B cell (primary cell): ENCODE data around the gene DCDC2C. TPM values are rescaled to one million over a fixed set of nuclear protein-coding genes. Genes with fewer than 3 reads are reported as not detected.

Experiments
- ATAC-seq: fragments of 200-7000 bp; cut with Tn5 transposase; one replicate; pipeline ENCODE4 v1.10.0; 2021; ENCODE audit warnings: low read depth, mild to moderate bottlenecking, moderate number of reproducible peaks, moderate library complexity
- CTCF ChIA-PET: fragments of 350-600 bp; sonication (Branson Sonifier 250); formaldehyde crosslinking; loops from one replicate; lab custom pipeline; 2021; ENCODE audit warnings: antibody characterized with exemption, inconsistent platforms; lab: Charles Lee
- POLR2A ChIA-PET: fragments of 350-600 bp; sonication (Branson Sonifier 250); formaldehyde crosslinking; loops from one replicate; lab custom pipeline; 2021; ENCODE audit warnings: antibody characterized with exemption; lab: Charles Lee
- DNase-seq: peaks from one replicate; pipeline ENCODE4 v3.0.0; 2013
- H2AFZ ChIP-seq: 2 replicates; pipeline ENCODE4 v1.6.1; 2012; ENCODE audit warnings: mild to moderate bottlenecking, low read depth, low read length; ENCODE audit not compliant: insufficient read depth, poor library complexity, severe bottlenecking
- H3K27ac ChIP-seq, 2 donors: 1 replicate in 1 of 2; 2 replicates in 1 of 2; pipeline ENCODE4 v1.5.1; 2012 to 2013; ENCODE audit warnings: low read length in 2 of 2, mild to moderate bottlenecking in 2 of 2, moderate library complexity in 1 of 2
- H3K27me3 ChIP-seq, 4 experiments: fragments of 200-600 bp in 1 of 4; sonication (generic) in 1 of 4; replicated peaks in 1 of 4; 1 replicate in 2 of 4; 2 replicates in 2 of 4; pipeline versions ENCODE4 v1.6.1 to v1.7.0; 2013 to 2016; ENCODE audit warnings: low read length in 3 of 4, mild to moderate bottlenecking in 2 of 4, mixed read lengths in 1 of 4, moderate library complexity in 1 of 4; ENCODE audit not compliant: insufficient read depth in 4 of 4, control insufficient read depth in 3 of 4; ENCODE audit errors: control extremely low read depth in 1 of 4
- H3K36me3 ChIP-seq, 2 experiments: replicated peaks in 1 of 2; 1 replicate in 1 of 2; 2 replicates in 1 of 2; pipeline versions ENCODE4 v1.6.1 to v1.7.1; 2013; ENCODE audit warnings: low read length in 1 of 2; ENCODE audit not compliant: insufficient read depth in 2 of 2, control insufficient read depth in 1 of 2; ENCODE audit errors: control extremely low read depth in 1 of 2, extremely low read depth in 1 of 2
- H3K4me1 ChIP-seq, 2 donors: fragments of 200-600 bp in 1 of 2; sonication (generic) in 1 of 2; 1 replicate in 1 of 2; 2 replicates in 1 of 2; pipeline versions ENCODE4 v1.5.1 to v1.6.1; 2013 to 2017; ENCODE audit warnings: low read length in 2 of 2; ENCODE audit not compliant: control insufficient read depth in 2 of 2, insufficient read depth in 2 of 2
- H3K4me2 ChIP-seq: replicated peaks from 2 replicates; pipeline ENCODE3; 2012; ENCODE audit warnings: mild to moderate bottlenecking, low read depth, low read length; ENCODE audit not compliant: poor library complexity, severe bottlenecking
- H3K4me3 ChIP-seq, 5 experiments: fragments of 200-600 bp in 1 of 5; sonication (generic) in 1 of 5; 1 replicate in 3 of 5; 2 replicates in 2 of 5; pipeline versions ENCODE4 v1.5.1 to v1.7.0; 2011 to 2016; ENCODE audit warnings: low read length in 4 of 5, mild to moderate bottlenecking in 4 of 5, low read depth in 2 of 5, control low read depth in 1 of 5, moderate library complexity in 1 of 5; ENCODE audit not compliant: insufficient read depth in 1 of 5; ENCODE audit errors: control extremely low read depth in 1 of 5, extremely low read depth in 1 of 5
- H3K79me2 ChIP-seq: fragments of 200-600 bp; sonication (generic); one replicate; pipeline ENCODE4 v1.6.0; 2016; ENCODE audit warnings: low read length; ENCODE audit not compliant: control insufficient read depth, insufficient read depth
- H3K9ac ChIP-seq: fragments of 200-600 bp; sonication (generic); 2 replicates; pipeline ENCODE4 v1.6.1; 2017; ENCODE audit warnings: mild to moderate bottlenecking, low read length, moderate library complexity
- H3K9me3 ChIP-seq, 3 donors: one replicate each; pipeline versions ENCODE4 v1.6.1 to v1.7.1; 2013; ENCODE audit warnings: low read length in 2 of 3; ENCODE audit not compliant: control insufficient read depth in 2 of 3, insufficient read depth in 1 of 3; ENCODE audit errors: control extremely low read depth in 1 of 3
- H4K20me1 ChIP-seq: 2 replicates; pipeline ENCODE4 v1.6.0; 2012; ENCODE audit warnings: mild to moderate bottlenecking, low read length; ENCODE audit not compliant: insufficient read depth, control insufficient read depth, poor library complexity, severe bottlenecking
- H3K27ac Mint-ChIP-seq: one replicate; pipeline ENCODE4 v1.8.0; 2021; ENCODE audit warnings: mixed read lengths
- H3K27me3 Mint-ChIP-seq: one replicate; pipeline ENCODE4 v1.8.0; 2021; ENCODE audit warnings: mixed read lengths
- H3K4me1 Mint-ChIP-seq: one replicate; pipeline ENCODE4 v1.8.0; 2021; ENCODE audit warnings: mixed read lengths
- H3K4me3 Mint-ChIP-seq: one replicate; pipeline ENCODE4 v1.8.0; 2021; ENCODE audit warnings: mixed read lengths
- H3K9me3 Mint-ChIP-seq: one replicate; pipeline ENCODE4 v1.8.0; 2022; ENCODE audit warnings: mixed read lengths; ENCODE audit not compliant: insufficient read depth
- CTCF ChIP-seq: fragments of 200-600 bp; IDR thresholded peaks from one replicate; pipeline ENCODE4 v1.8.0; 2022; ENCODE audit warnings: antibody characterized with exemption, mild to moderate bottlenecking
- EZH2 ChIP-seq: IDR thresholded peaks from 2 replicates; pipeline ENCODE4 v1.6.1; 2012; ENCODE audit warnings: borderline replicate concordance, low read depth, mild to moderate bottlenecking, moderate library complexity, low read length; ENCODE audit not compliant: insufficient read depth, poor library complexity, severe bottlenecking
- WGBS: methylation state at CpG from one replicate; pipeline ENCODE4 v1.1.5; 2013; ENCODE audit warnings: missing lambda C conversion rate; ENCODE audit not compliant: insufficient coverage; 5-methylcytosine and 5-hydroxymethylcytosine counted together
- intact Hi-C: fragments of 100-400 bp; cut with micrococcal nuclease; formaldehyde crosslinking; loops from one replicate; pipeline ENCODE4 v1.10.0; 2022
- polyA plus RNA-seq: library from polyadenylated mRNA; depleted of rRNA; stranded (reverse); fragments of >200 nt; gene quantifications from 2 replicates; pipeline ENCODE4 v1.2.3, GENCODE V29; 2012
- total RNA-seq, 2 donors: library from RNA; stranded (reverse); fragments of 120-200 nt in 1 of 2; gene quantifications; 1 replicate in 1 of 2; 2 replicates in 1 of 2; pipeline versions ENCODE4 v1.2.3 to v1.2.4, GENCODE V29; 2013 to 2022

Gene DCDC2C
- total and polyA plus RNA-seq, 2 donors (not counting 1 experiment from before 2014, with no cell fraction given), result not detected

- no peak overlapping the region for H3K27ac Mint-ChIP-seq
- no peaks in the 10 kb centered on the region for H3K9me3 Mint-ChIP-seq
- no peak overlapping the region for H3K9ac ChIP-seq
- H3K9me3 ChIP-seq, result peaks cover 0 to 2% (median 0%) of the 10 kb centered on the region in 3 donors
- H3K4me3 ChIP-seq, result no peak overlapping the region
- H3K4me1 ChIP-seq, result no peaks in the 10 kb centered on the region
- CTCF ChIA-PET, result interaction anchor here (0.7 kb wide), 1 partner anchor 40 kb away, joined by 3 read pairs; no protein-coding TSS in a partner anchor
- peaks cover 0 to 6% (median 0%) of the 10 kb centered on the region in 4 experiments for H3K27me3 ChIP-seq
- DNase-seq (peak; percentile 13), ATAC-seq (no peak)
- no peaks in the 10 kb centered on the region for H4K20me1 ChIP-seq
- peaks cover 7% of the 10 kb centered on the region for H3K27me3 Mint-ChIP-seq
- TF ChIP-seq EZH2 (no peak), CTCF (peak; percentile 51)
- WGBS, result 33% methylated on average over 16 of the region's 22 CpGs
- no peaks in the 10 kb centered on the region for H3K36me3 ChIP-seq
- intact Hi-C loops, result no loop called here
- H3K4me2 ChIP-seq, result no peak overlapping the region
- H3K27ac ChIP-seq, result no peak overlapping the region
- no peaks in the 10 kb centered on the region for H3K4me1 Mint-ChIP-seq
- H3K79me2 ChIP-seq, result no peaks in the 10 kb centered on the region
- POLR2A ChIA-PET, result no interaction called here
- no peak overlapping the region for H2AFZ ChIP-seq
- H3K4me3 Mint-ChIP-seq, result no peak overlapping the region
These were observed 25.0 kb downstream of the DCDC2C start for GRCh38 chr2:3728104-3729054.

DNA sequence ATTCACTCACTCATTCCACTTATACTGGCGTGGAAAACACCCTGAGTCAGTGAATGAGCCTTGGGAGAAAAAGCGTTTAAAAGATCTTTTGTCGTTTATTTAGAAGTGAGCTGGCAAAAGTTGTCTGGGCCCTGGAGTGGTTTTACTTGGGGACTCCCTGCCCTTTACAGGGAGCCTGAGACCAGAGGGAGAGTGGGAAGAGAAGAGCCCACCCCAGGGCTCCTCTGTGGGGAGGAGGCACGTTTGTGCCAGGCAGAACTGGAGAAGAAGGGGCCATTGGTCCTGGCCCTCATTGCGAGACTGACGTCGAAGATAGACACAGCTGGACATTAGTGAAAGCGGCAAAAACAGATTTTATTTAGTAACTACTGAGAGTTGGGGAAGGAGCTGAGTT is 25.7 kb downstream of the DCDC2C start:
- Mint-ChIP-seq H3K4me1 (no peaks in the 10 kb centered on the region), H3K9me3 (no peaks in the 10 kb centered on the region), H3K4me3 (no peak overlapping the region), H3K27ac (no peak overlapping the region), H3K27me3 (peaks cover 7% of the 10 kb centered on the region)
- DNase-seq, result no peak
- no peaks in the 10 kb centered on the region for H3K79me2 ChIP-seq
- no peak overlapping the region for H3K4me3 ChIP-seq
- TF ChIP-seq CTCF, result no peak
- TF ChIP-seq EZH2, result no peak
- no peaks in the 10 kb centered on the region for H3K9me3 ChIP-seq
- H3K4me2 ChIP-seq, result no peak overlapping the region
- no peak for ATAC-seq
- H2AFZ ChIP-seq, result no peak overlapping the region
- no peaks in the 10 kb centered on the region for H3K4me1 ChIP-seq
- intact Hi-C loops, result no loop called here
- H4K20me1 ChIP-seq, result no peaks in the 10 kb centered on the region
- CTCF ChIA-PET, result interaction anchor here (0.7 kb wide), 1 partner anchor 39 kb away, joined by 3 read pairs; no protein-coding TSS in a partner anchor
- no peak overlapping the region for H3K27ac ChIP-seq
- 92% methylated on average over 7 of the region's 8 CpGs for WGBS
- no peaks in the 10 kb centered on the region for H3K36me3 ChIP-seq
- H3K9ac ChIP-seq, result no peak overlapping the region
- peaks cover 0 to 6% (median 0%) of the 10 kb centered on the region in 4 experiments for H3K27me3 ChIP-seq
- POLR2A ChIA-PET, result no interaction called here
